Keratinocyte (primary cell): Measurements from ENCODE around the gene RNF149.

Source experiments
- EZH2 ChIP-seq: IDR thresholded peaks from one replicate; pipeline ENCODE4 v1.6.1; 2012; ENCODE audit warnings: inconsistent platforms, mild to moderate bottlenecking, low read length, moderate library complexity
- TF ChIP-seq, protein P1 (sequence below), 3 experiments: IDR thresholded peaks in 1 of 3; conservative IDR thresholded peaks in 1 of 3; optimal IDR thresholded peaks in 1 of 3; 2 replicates in 2 of 3; 3 replicates in 1 of 3; pipeline versions ENCODE3 to v1.5.1; 2011; ENCODE audit warnings: low read length in 3 of 3, mild to moderate bottlenecking in 3 of 3, moderate library complexity in 2 of 3, control low read depth in 1 of 3, inconsistent platforms in 1 of 3; ENCODE audit not compliant: insufficient read depth in 2 of 3; ENCODE audit errors: extremely low read depth in 1 of 3

- TF ChIP-seq, protein P1, sequence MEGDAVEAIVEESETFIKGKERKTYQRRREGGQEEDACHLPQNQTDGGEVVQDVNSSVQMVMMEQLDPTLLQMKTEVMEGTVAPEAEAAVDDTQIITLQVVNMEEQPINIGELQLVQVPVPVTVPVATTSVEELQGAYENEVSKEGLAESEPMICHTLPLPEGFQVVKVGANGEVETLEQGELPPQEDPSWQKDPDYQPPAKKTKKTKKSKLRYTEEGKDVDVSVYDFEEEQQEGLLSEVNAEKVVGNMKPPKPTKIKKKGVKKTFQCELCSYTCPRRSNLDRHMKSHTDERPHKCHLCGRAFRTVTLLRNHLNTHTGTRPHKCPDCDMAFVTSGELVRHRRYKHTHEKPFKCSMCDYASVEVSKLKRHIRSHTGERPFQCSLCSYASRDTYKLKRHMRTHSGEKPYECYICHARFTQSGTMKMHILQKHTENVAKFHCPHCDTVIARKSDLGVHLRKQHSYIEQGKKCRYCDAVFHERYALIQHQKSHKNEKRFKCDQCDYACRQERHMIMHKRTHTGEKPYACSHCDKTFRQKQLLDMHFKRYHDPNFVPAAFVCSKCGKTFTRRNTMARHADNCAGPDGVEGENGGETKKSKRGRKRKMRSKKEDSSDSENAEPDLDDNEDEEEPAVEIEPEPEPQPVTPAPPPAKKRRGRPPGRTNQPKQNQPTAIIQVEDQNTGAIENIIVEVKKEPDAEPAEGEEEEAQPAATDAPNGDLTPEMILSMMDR (optimal IDR thresholded peaks at IDR 0.05 in 1 of 3, IDR thresholded peaks at IDR 0.05 in 1 of 3, conservative IDR thresholded peaks at IDR 0.05 in 1 of 3; ENCODE audit: extremely low read depth in 1 of 3, insufficient read depth in 2 of 3, low read length in 3 of 3): no peak
- TF ChIP-seq EZH2: no peak
Measured at GRCh38 chr2:101351207-101351606, 42.7 kb upstream of the RNF149 start.
